Caco-2 (cell line): ENCODE measurements around the gene S100P. TPM values are rescaled to one million over a fixed set of nuclear protein-coding genes. Genes with fewer than 3 reads are reported as not detected.

Experiments used
- BruUV-seq: library from RNA; stranded (reverse); fragments of 400-500 nt; replicated peaks from 2 replicates; lab custom pipeline; 2021; lab: Mats Ljungman, UMichigan
- CTCF ChIA-PET: fragments of 300-600 bp; sonication (Branson Sonifier 250); formaldehyde crosslinking; loops from one replicate; lab custom pipeline; 2022; ENCODE audit warnings: antibody characterized with exemption; lab: Charles Lee
- POLR2A ChIA-PET: fragments of 300-600 bp; sonication (Branson Sonifier 250); formaldehyde crosslinking; loops from one replicate; lab custom pipeline; 2022; ENCODE audit warnings: antibody characterized with exemption; lab: Charles Lee
- DNase-seq, 2 experiments: peaks; one replicate each; pipeline versions ENCODE4 v3.0.0 to v3.0.0-alpha.2; 2020 to 2022
- H3K27me3 ChIP-seq: replicated peaks from 2 replicates; pipeline ENCODE4 v1.6.0; 2011; ENCODE audit warnings: low read length; ENCODE audit not compliant: control insufficient read depth, insufficient read depth
- H3K36me3 ChIP-seq: 2 replicates; pipeline ENCODE4 v1.5.1; 2011; ENCODE audit warnings: low read length; ENCODE audit not compliant: control insufficient read depth, insufficient read depth
- H3K4me1 ChIP-seq: fragments of 250-450 bp; sonication (Bioruptor Pico); 2 replicates; pipeline ENCODE4 v1.5.1; 2020; ENCODE audit warnings: mild to moderate bottlenecking
- H3K4me3 ChIP-seq: 2 replicates; pipeline ENCODE4 v1.5.1; 2011; ENCODE audit warnings: low read depth, mild to moderate bottlenecking, control low read depth, low read length
- H3K9me3 ChIP-seq: fragments of 250-450 bp; sonication (Bioruptor Pico); 2 replicates; pipeline ENCODE4 v1.5.1; 2020; ENCODE audit warnings: mild to moderate bottlenecking, moderate library complexity
- H3K27ac Mint-ChIP-seq: one replicate; pipeline ENCODE4 v1.8.0; 2022; ENCODE audit warnings: mixed read lengths; ENCODE audit not compliant: unreplicated experiment
- H3K27me3 Mint-ChIP-seq: one replicate; pipeline ENCODE4 v1.8.0; 2022; ENCODE audit warnings: mixed read lengths; ENCODE audit not compliant: insufficient read depth, unreplicated experiment
- H3K36me3 Mint-ChIP-seq: one replicate; pipeline ENCODE4 v1.8.0; 2022; ENCODE audit warnings: mild to moderate bottlenecking, mixed read lengths; ENCODE audit not compliant: insufficient read depth, unreplicated experiment
- H3K4me1 Mint-ChIP-seq: one replicate; pipeline ENCODE4 v1.8.0; 2022; ENCODE audit warnings: low read depth, mixed read lengths; ENCODE audit not compliant: unreplicated experiment
- H3K4me3 Mint-ChIP-seq: one replicate; pipeline ENCODE4 v1.8.0; 2022; ENCODE audit warnings: mild to moderate bottlenecking, moderate library complexity, mixed read lengths; ENCODE audit not compliant: unreplicated experiment
- H3K9me3 Mint-ChIP-seq: one replicate; pipeline ENCODE4 v1.8.0; 2022; ENCODE audit warnings: mixed read lengths; ENCODE audit not compliant: unreplicated experiment
- CTCF ChIP-seq, 2 experiments: fragments of 200-600 bp in 1 of 2; IDR thresholded peaks; 1 replicate in 1 of 2; 2 replicates in 1 of 2; pipeline versions ENCODE4 v1.5.1 to v1.8.0; 2011 to 2022; ENCODE audit warnings: antibody characterized with exemption in 1 of 2, control low read depth in 1 of 2, inconsistent platforms in 1 of 2, low read depth in 1 of 2, low read length in 1 of 2, mild to moderate bottlenecking in 1 of 2, moderate library complexity in 1 of 2; ENCODE audit not compliant: insufficient read depth in 1 of 2, severe bottlenecking in 1 of 2, unreplicated experiment in 1 of 2
- intact Hi-C: fragments of 100-400 bp; cut with micrococcal nuclease; formaldehyde crosslinking; loops from one replicate; pipeline ENCODE4 v1.10.0; 2022; ENCODE audit not compliant: unreplicated experiment
- total RNA-seq: library from RNA; stranded (reverse); gene quantifications from 2 replicates; pipeline ENCODE4 v1.2.3, GENCODE V29; 2022

Gene S100P
- total RNA-seq, 1 experiment from 2014 or later = 96.9 TPM

DNA sequence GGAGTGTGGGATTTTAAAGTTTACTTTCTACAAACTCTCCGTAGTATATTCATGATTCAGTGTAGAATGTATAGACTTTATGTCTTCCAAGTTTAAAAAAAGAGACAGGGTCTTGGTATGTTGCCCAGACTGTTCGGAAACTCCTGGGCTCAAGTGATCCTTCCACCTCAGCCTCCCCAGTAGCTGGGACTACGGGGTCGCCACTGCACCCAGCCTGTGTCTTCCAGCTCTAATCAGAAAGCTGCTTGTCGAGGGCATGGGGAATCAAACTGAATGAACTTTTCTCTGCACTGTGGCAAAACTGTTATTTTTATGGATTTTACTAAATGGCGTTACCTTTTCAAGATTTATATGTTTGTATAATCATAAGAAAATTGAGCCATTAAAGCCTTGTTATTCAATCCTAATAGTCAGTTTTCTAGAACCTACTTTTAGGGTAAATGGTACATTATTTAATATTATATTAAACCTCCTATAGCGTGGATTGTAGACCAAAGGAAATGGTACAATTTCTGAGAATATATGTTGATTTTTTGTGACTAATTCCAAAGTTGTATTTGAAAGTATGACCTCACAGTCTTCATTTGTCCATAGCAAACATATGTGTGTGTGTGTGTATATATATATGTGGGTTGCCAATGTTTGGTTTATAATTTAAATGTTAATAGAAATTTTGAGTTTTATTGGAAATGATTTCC lies 23.4 kb downstream of the S100P start:
- ChIA-PET CTCF (interaction anchor here (0.6 to 4.8 kb wide), 7 partner anchors 28 to 354 kb away, joined by 3 to 50 read pairs (median 3); partner anchors contain the start of gene MRFAP1), POLR2A (interaction anchor here (0.6 kb wide), 1 partner anchor 448 kb away, joined by 5 read pairs; the partner anchor contains the start of gene WFS1)
- H3K4me3 ChIP-seq = peak overlapping the region; percentile 83
- no peaks in the 10 kb centered on the region for H3K9me3 ChIP-seq
- DNase-seq = no peak
- H3K4me3 Mint-ChIP-seq = peak overlapping the region; percentile 96
- no peaks in the 10 kb centered on the region for H3K27me3 ChIP-seq
- H3K36me3 ChIP-seq = no peaks in the 10 kb centered on the region
- TSS peak; percentile 60 for BruUV-seq
- no peaks in the 10 kb centered on the region for H3K9me3 Mint-ChIP-seq
- H3K27me3 Mint-ChIP-seq = no peaks in the 10 kb centered on the region
- H3K27ac Mint-ChIP-seq = no peak overlapping the region
- no peaks in the 10 kb centered on the region for H3K4me1 Mint-ChIP-seq
- intact Hi-C loops = loop anchor here (1.0 to 2.0 kb wide), 2 partner anchors 43 to 76 kb away; partner anchors contain the start of gene MRFAP1
- peaks cover 3% of the 10 kb centered on the region; the same call in 1 of the 2 replicates for H3K4me1 ChIP-seq
- H3K36me3 Mint-ChIP-seq = peaks cover 17% of the 10 kb centered on the region
- no peak for TF ChIP-seq CTCF (IDR thresholded peaks at IDR 0.05; ENCODE audit: insufficient read depth in 1 of 2, low read depth in 1 of 2, low read length in 1 of 2, severe bottlenecking in 1 of 2, unreplicated experiment in 1 of 2)

DNA sequence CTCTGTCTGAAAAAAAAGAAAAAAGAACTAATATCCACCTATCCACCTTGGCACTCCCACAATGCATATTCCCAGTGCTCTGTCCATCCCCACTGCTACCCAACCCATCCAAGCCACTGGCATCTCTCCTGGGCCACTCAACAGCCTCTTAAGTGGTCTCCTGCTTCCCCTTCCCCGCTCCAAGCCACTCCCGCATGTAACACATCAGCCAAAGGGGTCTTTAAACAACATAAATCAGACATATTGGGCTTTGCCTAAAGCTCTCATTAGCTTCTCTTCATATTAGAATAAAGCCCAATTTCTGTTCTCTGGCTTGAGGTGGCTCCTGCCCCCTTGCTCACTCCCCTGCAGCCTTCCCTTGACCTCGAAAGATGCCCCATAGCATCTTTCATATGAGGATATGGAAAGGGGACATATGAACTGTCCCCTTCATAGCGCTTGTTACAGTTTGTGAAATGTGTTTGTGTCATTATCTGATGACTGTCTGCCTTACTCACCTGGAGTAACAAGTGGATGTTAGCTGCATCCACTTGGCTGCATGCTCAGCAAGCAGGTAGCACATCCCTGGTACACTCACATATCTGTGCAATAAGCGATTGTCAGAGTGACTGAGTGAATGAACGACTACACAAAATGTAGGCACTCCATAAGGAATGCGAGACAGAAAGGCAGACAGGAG lies 25.4 kb downstream of the S100P start:
- Mint-ChIP-seq H3K36me3 (peaks cover 17% of the 10 kb centered on the region), H3K27ac (no peak overlapping the region), H3K9me3 (no peaks in the 10 kb centered on the region), H3K27me3 (no peaks in the 10 kb centered on the region), H3K4me1 (no peaks in the 10 kb centered on the region), H3K4me3 (peak overlapping the region; percentile 2)
- DNase-seq = no peak
- TF ChIP-seq CTCF (IDR thresholded peaks at IDR 0.05; ENCODE audit: insufficient read depth in 1 of 2, low read depth in 1 of 2, low read length in 1 of 2, severe bottlenecking in 1 of 2, unreplicated experiment in 1 of 2) = no peak
- Histone ChIP-seq H3K4me3 (no peak overlapping the region), H3K36me3 (no peaks in the 10 kb centered on the region), H3K27me3 (no peaks in the 10 kb centered on the region), H3K9me3 (no peaks in the 10 kb centered on the region), H3K4me1 (peaks cover 3% of the 10 kb centered on the region; the same call in 1 of the 2 replicates)
- POLR2A ChIA-PET = no interaction called here
- intact Hi-C loops = no loop called here
- BruUV-seq = no TSS peak
- CTCF ChIA-PET = interaction anchor here (0.6 to 4.8 kb wide), 4 partner anchors 11 to 363 kb away, joined by 3 to 50 read pairs (median 4); no protein-coding TSS in a partner anchor

DNA sequence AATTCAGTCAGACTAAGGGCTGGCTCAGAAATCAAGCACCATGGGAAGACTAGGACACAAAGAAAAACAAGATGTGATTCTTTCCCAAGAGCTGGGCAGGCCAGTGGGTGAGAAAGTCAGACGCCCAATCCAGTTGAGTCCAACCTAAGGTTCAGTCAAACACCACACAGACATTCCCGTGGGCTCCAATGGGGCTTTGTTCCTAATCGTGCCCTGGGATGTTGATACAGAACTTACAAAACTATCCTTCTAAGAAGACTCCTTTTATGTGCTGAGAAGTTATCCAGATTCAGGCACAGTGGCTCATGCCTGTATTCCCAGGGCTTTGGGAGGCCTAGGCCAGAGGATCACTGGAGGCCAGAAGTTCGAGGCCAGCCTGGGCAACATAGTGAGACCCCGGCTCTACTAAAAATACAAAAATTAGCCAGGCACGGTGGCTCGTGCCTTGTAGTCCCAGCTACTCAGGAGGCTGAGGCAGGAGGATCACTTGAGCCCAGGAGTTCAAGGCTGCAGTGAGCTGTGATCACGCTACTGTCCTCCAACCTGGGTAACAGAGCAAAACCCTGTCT lies 26.0 kb downstream of the S100P start:
- ChIA-PET POLR2A (no interaction called here), CTCF (interaction anchor here (0.6 to 4.8 kb wide), 5 partner anchors 10 to 362 kb away, joined by 4 to 50 read pairs (median 4); partner anchors contain the start of gene MRFAP1L1)
- H3K9me3 ChIP-seq = no peaks in the 10 kb centered on the region
- Mint-ChIP-seq H3K36me3 (peaks cover 17% of the 10 kb centered on the region), H3K9me3 (no peaks in the 10 kb centered on the region), H3K27me3 (no peaks in the 10 kb centered on the region), H3K4me3 (no peak overlapping the region), H3K27ac (peak overlapping the region; percentile 55), H3K4me1 (no peaks in the 10 kb centered on the region)
- intact Hi-C loops = loop anchor here (1.0 to 5.0 kb wide), 4 partner anchors 63 to 363 kb away; partner anchors contain the start of genes GRPEL1 and KIAA0232
- peaks cover 3% of the 10 kb centered on the region; the same call in 1 of the 2 replicates for H3K4me1 ChIP-seq
- TF ChIP-seq CTCF (IDR thresholded peaks at IDR 0.05; ENCODE audit: insufficient read depth in 1 of 2, low read depth in 1 of 2, low read length in 1 of 2, severe bottlenecking in 1 of 2, unreplicated experiment in 1 of 2) = no peak
- no peak for DNase-seq
- no TSS peak for BruUV-seq
- H3K4me3 ChIP-seq = no peak overlapping the region
- H3K27me3 ChIP-seq = no peaks in the 10 kb centered on the region
- H3K36me3 ChIP-seq = no peaks in the 10 kb centered on the region
